ENCODE data around the gene FHOD1.

FHOD1 gene

DNA sequence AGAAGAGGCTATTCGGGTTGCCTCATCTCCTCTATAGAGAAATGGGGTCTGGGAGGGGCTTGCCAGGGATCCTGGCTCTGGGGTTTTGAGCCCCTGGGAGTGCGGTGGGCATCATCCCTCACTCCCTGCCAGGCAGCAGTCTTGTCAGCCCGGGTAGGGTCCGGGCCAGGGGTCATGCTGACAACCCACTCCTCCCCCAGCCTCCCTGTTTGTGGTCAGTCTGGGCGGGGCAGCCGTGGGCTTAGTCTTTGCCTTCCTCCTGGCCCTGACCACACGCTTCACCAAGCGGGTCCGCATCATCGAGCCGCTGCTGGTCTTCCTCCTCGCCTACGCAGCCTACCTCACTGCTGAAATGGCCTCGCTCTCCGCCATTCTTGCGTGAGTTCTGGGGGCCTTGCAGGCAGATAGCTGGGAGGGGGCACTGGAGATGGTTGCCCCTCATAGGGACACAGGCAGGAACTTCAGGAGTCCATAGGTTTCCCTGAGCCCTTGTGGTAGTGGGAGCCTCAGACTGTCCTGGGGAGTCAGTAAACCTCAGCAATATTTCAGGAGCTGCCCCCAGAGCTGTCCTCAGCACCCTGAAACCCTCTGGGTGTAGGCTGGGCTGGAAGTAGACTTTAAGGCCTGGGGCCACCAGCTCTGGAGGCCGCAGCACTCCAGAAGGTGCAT, 8.4 kb upstream of the FHOD1 start:
- no peak for DNase-seq (ENCODE audit: extremely low read depth, low read depth)
- TF ChIP-seq, protein P1, sequence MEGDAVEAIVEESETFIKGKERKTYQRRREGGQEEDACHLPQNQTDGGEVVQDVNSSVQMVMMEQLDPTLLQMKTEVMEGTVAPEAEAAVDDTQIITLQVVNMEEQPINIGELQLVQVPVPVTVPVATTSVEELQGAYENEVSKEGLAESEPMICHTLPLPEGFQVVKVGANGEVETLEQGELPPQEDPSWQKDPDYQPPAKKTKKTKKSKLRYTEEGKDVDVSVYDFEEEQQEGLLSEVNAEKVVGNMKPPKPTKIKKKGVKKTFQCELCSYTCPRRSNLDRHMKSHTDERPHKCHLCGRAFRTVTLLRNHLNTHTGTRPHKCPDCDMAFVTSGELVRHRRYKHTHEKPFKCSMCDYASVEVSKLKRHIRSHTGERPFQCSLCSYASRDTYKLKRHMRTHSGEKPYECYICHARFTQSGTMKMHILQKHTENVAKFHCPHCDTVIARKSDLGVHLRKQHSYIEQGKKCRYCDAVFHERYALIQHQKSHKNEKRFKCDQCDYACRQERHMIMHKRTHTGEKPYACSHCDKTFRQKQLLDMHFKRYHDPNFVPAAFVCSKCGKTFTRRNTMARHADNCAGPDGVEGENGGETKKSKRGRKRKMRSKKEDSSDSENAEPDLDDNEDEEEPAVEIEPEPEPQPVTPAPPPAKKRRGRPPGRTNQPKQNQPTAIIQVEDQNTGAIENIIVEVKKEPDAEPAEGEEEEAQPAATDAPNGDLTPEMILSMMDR (IDR thresholded peaks at IDR 0.05; ENCODE audit: low read depth, low read length) = no peak

- no peak for DNase-seq (ENCODE audit: extremely low read depth, low read depth)
- TF ChIP-seq, protein P1 (IDR thresholded peaks at IDR 0.05; ENCODE audit: low read depth, low read length) = no peak
Observed at GRCh38 chr16:67254801-67255552, 7.7 kb upstream of the FHOD1 start.

- TF ChIP-seq, protein P1 (IDR thresholded peaks at IDR 0.05; ENCODE audit: low read depth, low read length) = no peak
- no peak for DNase-seq (ENCODE audit: extremely low read depth, low read depth)
Observed at GRCh38 chr16:67252609-67253497, 5.6 kb upstream of the FHOD1 start.

GRCh38 chr16:67250045-67250327, 2.7 kb upstream of the FHOD1 start:
- no peak for DNase-seq (ENCODE audit: extremely low read depth, low read depth)
- TF ChIP-seq, protein P1 (IDR thresholded peaks at IDR 0.05; ENCODE audit: low read depth, low read length) = no peak

- TF ChIP-seq, protein P1 (IDR thresholded peaks at IDR 0.05; ENCODE audit: low read depth, low read length) = no peak
- DNase-seq (ENCODE audit: extremely low read depth, low read depth) = no peak
Observed at GRCh38 chr16:67249178-67250044, 2.1 kb upstream of the FHOD1 start.

DNA sequence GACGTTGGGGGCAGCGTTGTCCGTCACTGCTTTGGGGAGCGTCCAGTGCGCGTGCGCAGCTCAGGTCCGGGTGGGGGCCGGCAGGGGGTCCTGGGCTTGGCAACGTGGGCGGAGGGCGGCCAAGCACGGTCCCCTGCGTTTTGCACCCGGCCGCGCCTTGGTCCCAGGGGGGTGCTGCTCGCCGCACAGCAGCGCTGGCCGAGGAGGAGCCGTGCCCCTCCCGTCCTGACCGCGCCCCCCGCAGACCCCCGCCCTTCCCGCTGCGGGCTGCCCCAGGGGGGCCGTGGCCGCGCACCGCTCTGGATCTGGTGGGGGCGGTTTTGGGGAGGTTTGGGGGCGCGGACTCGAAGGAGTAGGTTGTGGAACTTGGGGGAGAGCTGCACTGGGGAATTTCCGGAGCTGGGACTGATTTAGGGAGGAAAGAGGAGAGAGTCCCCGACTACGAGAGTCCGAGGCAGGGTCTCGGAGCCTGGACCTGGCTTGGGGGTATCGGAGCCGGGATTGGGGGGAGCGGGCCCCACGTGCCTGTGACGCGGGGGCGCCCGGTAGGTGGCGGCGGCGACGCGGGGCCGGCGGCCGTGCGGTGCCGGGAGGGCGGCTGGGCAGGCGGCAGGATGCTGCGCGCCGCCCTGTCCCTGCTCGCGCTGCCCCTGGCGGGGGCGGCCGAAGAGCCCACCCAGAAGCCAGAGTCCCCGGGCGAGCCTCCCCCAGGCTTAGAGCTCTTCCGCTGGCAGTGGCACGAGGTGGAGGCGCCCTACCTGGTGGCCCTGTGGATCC, 1.3 kb upstream of the FHOD1 start, which contains the start of gene SLC9A5:
Gene SLC9A5, plus strand, starts transcription at position 579 of the 777 bp plus-strand sequence. Its CDS starts 36 bp downstream, at position 615.
- TF ChIP-seq, protein P1 (IDR thresholded peaks at IDR 0.05; ENCODE audit: low read depth, low read length) = no peak; the same call in none of the 2 replicates
- no peak for DNase-seq (ENCODE audit: extremely low read depth, low read depth)
